ENCODE measurements around the gene KISS1R. TPM values are rescaled to one million over a fixed set of nuclear protein-coding genes. Genes with fewer than 3 reads are reported as not detected.
"Not testable (repeated sequence)": the region's sequence is repeated elsewhere in the genome, so short reads cannot be mapped to it uniquely, and the experiment has no call there.

KISS1R gene
- total RNA-seq, 3 donors from 2014 or later: 2.9 to 5.1 (median 3.3) TPM

GRCh38 chr19:876780-877314 is 40.3 kb upstream of the KISS1R start:
- DNase-seq: no peak
- Mint-ChIP-seq H3K27me3 (ENCODE audit: low read depth) (no peaks in the 10 kb centered on the region), H3K9me3 (no peaks in the 10 kb centered on the region), H3K4me1 (ENCODE audit: low read depth) (peaks cover 8% of the 10 kb centered on the region), H3K4me3 (no peak overlapping the region), H3K36me3 (ENCODE audit: insufficient read depth) (no peaks in the 10 kb centered on the region)
- ATAC-seq: no peak

- ATAC-seq; H3K4me3 Mint-ChIP-seq; DNase-seq; H3K36me3 Mint-ChIP-seq (ENCODE audit: insufficient read depth); H3K4me1 Mint-ChIP-seq (ENCODE audit: low read depth); H3K27me3 Mint-ChIP-seq (ENCODE audit: low read depth); H3K9me3 Mint-ChIP-seq: not testable (repeated sequence)
These were observed 39.0 kb upstream of the KISS1R start for GRCh38 chr19:877992-878660.

GRCh38 chr19:878751-879561 is 38.2 kb upstream of the KISS1R start:
- not testable (repeated sequence) for ATAC-seq; DNase-seq; H3K9me3 Mint-ChIP-seq; H3K4me3 Mint-ChIP-seq; H3K27me3 Mint-ChIP-seq (ENCODE audit: low read depth); H3K4me1 Mint-ChIP-seq (ENCODE audit: low read depth); H3K36me3 Mint-ChIP-seq (ENCODE audit: insufficient read depth)

GRCh38 chr19:879711-880438 is 37.3 kb upstream of the KISS1R start:
- H3K27me3 Mint-ChIP-seq (ENCODE audit: low read depth): no peaks in the 10 kb centered on the region
- H3K4me1 Mint-ChIP-seq (ENCODE audit: low read depth): no peaks in the 10 kb centered on the region
- no peaks in the 10 kb centered on the region for H3K9me3 Mint-ChIP-seq
- H3K4me3 Mint-ChIP-seq: no peak overlapping the region
- H3K36me3 Mint-ChIP-seq (ENCODE audit: insufficient read depth): no peaks in the 10 kb centered on the region
- ATAC-seq (no peak), DNase-seq (no peak)

GRCh38 chr19:881385-882071 is 35.6 kb upstream of the KISS1R start:
- no peak for ATAC-seq
- Mint-ChIP-seq H3K4me3 (no peak overlapping the region), H3K4me1 (ENCODE audit: low read depth) (no peaks in the 10 kb centered on the region), H3K36me3 (ENCODE audit: insufficient read depth) (no peaks in the 10 kb centered on the region), H3K27me3 (ENCODE audit: low read depth) (no peaks in the 10 kb centered on the region), H3K9me3 (no peaks in the 10 kb centered on the region)
- no peak for DNase-seq

GRCh38 chr19:882871-883497 is 34.1 kb upstream of the KISS1R start:
- no peaks in the 10 kb centered on the region for H3K9me3 Mint-ChIP-seq
- no peak overlapping the region for H3K4me3 Mint-ChIP-seq
- H3K27me3 Mint-ChIP-seq (ENCODE audit: low read depth): no peaks in the 10 kb centered on the region
- H3K36me3 Mint-ChIP-seq (ENCODE audit: insufficient read depth): no peaks in the 10 kb centered on the region
- ATAC-seq (no peak), DNase-seq (no peak)
- peaks cover 8% of the 10 kb centered on the region for H3K4me1 Mint-ChIP-seq (ENCODE audit: low read depth)

- ATAC-seq (no peak), DNase-seq (no peak)
- peaks cover 11% of the 10 kb centered on the region for H3K4me1 Mint-ChIP-seq (ENCODE audit: low read depth)
- no peaks in the 10 kb centered on the region for H3K27me3 Mint-ChIP-seq (ENCODE audit: low read depth)
- H3K9me3 Mint-ChIP-seq: no peaks in the 10 kb centered on the region
- H3K4me3 Mint-ChIP-seq: no peak overlapping the region
- no peaks in the 10 kb centered on the region for H3K36me3 Mint-ChIP-seq (ENCODE audit: insufficient read depth)
These were observed 33.4 kb upstream of the KISS1R start for GRCh38 chr19:883661-884211.

- Mint-ChIP-seq H3K36me3 (ENCODE audit: insufficient read depth) (no peaks in the 10 kb centered on the region), H3K27me3 (ENCODE audit: low read depth) (no peaks in the 10 kb centered on the region), H3K4me3 (no peak overlapping the region), H3K9me3 (no peaks in the 10 kb centered on the region), H3K4me1 (ENCODE audit: low read depth) (peaks cover 11% of the 10 kb centered on the region)
- DNase-seq (no peak), ATAC-seq (no peak)
These were observed 32.5 kb upstream of the KISS1R start for GRCh38 chr19:884420-885211.

- DNase-seq (no peak), ATAC-seq (no peak)
- Mint-ChIP-seq H3K9me3 (no peaks in the 10 kb centered on the region), H3K4me3 (no peak overlapping the region), H3K27me3 (ENCODE audit: low read depth) (no peaks in the 10 kb centered on the region), H3K4me1 (ENCODE audit: low read depth) (peaks cover 14% of the 10 kb centered on the region), H3K36me3 (ENCODE audit: insufficient read depth) (no peaks in the 10 kb centered on the region)
These were observed 31.5 kb upstream of the KISS1R start for GRCh38 chr19:885536-886224.

- Mint-ChIP-seq H3K4me3 (no peak overlapping the region), H3K9me3 (no peaks in the 10 kb centered on the region), H3K27me3 (ENCODE audit: low read depth) (no peaks in the 10 kb centered on the region), H3K4me1 (ENCODE audit: low read depth) (peaks cover 20% of the 10 kb centered on the region), H3K36me3 (ENCODE audit: insufficient read depth) (no peaks in the 10 kb centered on the region)
- no peak for ATAC-seq
- DNase-seq: no peak
These were observed 30.1 kb upstream of the KISS1R start for GRCh38 chr19:887072-887471.

GRCh38 chr19:887599-887998 is 29.5 kb upstream of the KISS1R start:
- ATAC-seq: no peak
- DNase-seq: no peak
- H3K27me3 Mint-ChIP-seq (ENCODE audit: low read depth): no peaks in the 10 kb centered on the region
- no peak overlapping the region for H3K4me3 Mint-ChIP-seq
- H3K9me3 Mint-ChIP-seq: no peaks in the 10 kb centered on the region
- H3K4me1 Mint-ChIP-seq (ENCODE audit: low read depth): peaks cover 21% of the 10 kb centered on the region
- no peaks in the 10 kb centered on the region for H3K36me3 Mint-ChIP-seq (ENCODE audit: insufficient read depth)

GRCh38 chr19:888581-889385 is 28.4 kb upstream of the KISS1R start:
- ATAC-seq (peak in 1 of 2 donors; percentile 9), DNase-seq (peak; percentile 29)
- H3K27me3 Mint-ChIP-seq (ENCODE audit: low read depth): no peaks in the 10 kb centered on the region

More at GRCh38 chr19:888581-889385, 28.4 kb upstream of the KISS1R start:
- peaks cover 27% of the 10 kb centered on the region for H3K4me1 Mint-ChIP-seq (ENCODE audit: low read depth)
- H3K4me3 Mint-ChIP-seq: peak overlapping the region; percentile 20
- no peaks in the 10 kb centered on the region for H3K36me3 Mint-ChIP-seq (ENCODE audit: insufficient read depth)
- H3K9me3 Mint-ChIP-seq: no peaks in the 10 kb centered on the region

Data from activated T-cell treated with anti-CD3 and anti-CD28 coated beads, Interleukin-2, amount 50 U/mL, for 4 hours (primary cell).